Colonic mucosa (tissue), 4 donors: Measurements from ENCODE around the gene MFSD6L. TPM values are rescaled to one million over a fixed set of nuclear protein-coding genes. Genes with fewer than 3 reads are reported as not detected.

ENCODE experiments used
- DNase-seq: peaks from one replicate; pipeline ENCODE4 v3.0.0-alpha.2; 2020
- H3K27ac ChIP-seq: fragments of 200-600 bp; one replicate; pipeline ENCODE4 v1.8.0; 2021
- H3K27me3 ChIP-seq: fragments of 200-600 bp; one replicate; pipeline ENCODE4 v1.8.0; 2021
- H3K36me3 ChIP-seq: fragments of 200-600 bp; one replicate; pipeline ENCODE4 v1.8.0; 2021
- H3K4me1 ChIP-seq: fragments of 200-600 bp; one replicate; pipeline ENCODE4 v1.8.0; 2021; ENCODE audit warnings: mild to moderate bottlenecking
- H3K4me3 ChIP-seq: fragments of 200-600 bp; one replicate; pipeline ENCODE4 v1.8.0; 2021
- H3K9ac ChIP-seq, 2 donors: one replicate each; pipeline ENCODE4 v1.7.0; 2013; ENCODE audit warnings: control low read depth in 2 of 2, low read depth in 2 of 2, low read length in 2 of 2
- H3K9me3 ChIP-seq: fragments of 200-600 bp; one replicate; pipeline ENCODE4 v1.8.0; 2021
- CTCF ChIP-seq: fragments of 200-600 bp; IDR thresholded peaks from one replicate; pipeline ENCODE4 v1.8.0; 2022; ENCODE audit warnings: antibody characterized with exemption, mild to moderate bottlenecking
- intact Hi-C: fragments of 100-400 bp; cut with DNase I; formaldehyde crosslinking; loops from one replicate; pipeline ENCODE4 v1.14.1; 2022
- total RNA-seq, 2 donors: library from RNA; stranded (reverse); fragmentation: NEBNext Ultra II Directional in 1 of 2; extraction: Animal tissue kit (Norgen Biotek cat#: 25700) in 1 of 2; gene quantifications; one replicate each; pipeline ENCODE4 v1.2.1, GENCODE V29; 2021
- donor health status: healthy.
- donor health status: DM: no; HTN: no; CAD: no.
- donor health status: DM: no; HTN: no; CAD: no.

The MFSD6L gene
- total RNA-seq, 2 donors from 2014 or later: 6.5 to 12.8 TPM

GRCh38 chr17:8822401-8823035 lies 23.4 kb upstream of the MFSD6L start:
- no peak for DNase-seq

GRCh38 chr17:8821446-8822105 lies 22.4 kb upstream of the MFSD6L start:
- Histone ChIP-seq H3K4me3 (no peak overlapping the region), H3K9ac (no peak overlapping the region), H3K27ac (no peak overlapping the region), H3K4me1 (no peaks in the 10 kb centered on the region), H3K27me3 (no peaks in the 10 kb centered on the region), H3K9me3 (no peaks in the 10 kb centered on the region), H3K36me3 (no peaks in the 10 kb centered on the region)
- intact Hi-C loops: no loop called here
- no peak for TF ChIP-seq CTCF
- DNase-seq: no peak

More at GRCh38 chr17:8822401-8823035, 23.4 kb upstream of the MFSD6L start:
- H3K4me3 ChIP-seq: no peak overlapping the region
- no peak for TF ChIP-seq CTCF
- H3K27ac ChIP-seq: no peak overlapping the region
- intact Hi-C loops: no loop called here
- H3K9ac ChIP-seq: no peak overlapping the region
- H3K4me1 ChIP-seq: no peaks in the 10 kb centered on the region
- no peaks in the 10 kb centered on the region for H3K9me3 ChIP-seq
- no peaks in the 10 kb centered on the region for H3K36me3 ChIP-seq
- no peaks in the 10 kb centered on the region for H3K27me3 ChIP-seq

GRCh38 chr17:8820311-8821010 lies 21.3 kb upstream of the MFSD6L start:
- no peak for TF ChIP-seq CTCF
- no peak for DNase-seq
- Histone ChIP-seq H3K36me3 (no peaks in the 10 kb centered on the region), H3K27me3 (no peaks in the 10 kb centered on the region), H3K4me1 (no peaks in the 10 kb centered on the region), H3K4me3 (no peak overlapping the region), H3K27ac (no peak overlapping the region), H3K9ac (no peak overlapping the region), H3K9me3 (no peaks in the 10 kb centered on the region)
- intact Hi-C loops: no loop called here

- no peak overlapping the region for H3K9ac ChIP-seq
- no peak overlapping the region for H3K4me3 ChIP-seq
- no peak for TF ChIP-seq CTCF
- H3K36me3 ChIP-seq: no peaks in the 10 kb centered on the region
- intact Hi-C loops: no loop called here
- no peaks in the 10 kb centered on the region for H3K4me1 ChIP-seq
- no peaks in the 10 kb centered on the region for H3K9me3 ChIP-seq
- H3K27ac ChIP-seq: no peak overlapping the region
- H3K27me3 ChIP-seq: no peaks in the 10 kb centered on the region
- no peak for DNase-seq
These were observed 19.6 kb upstream of the MFSD6L start for GRCh38 chr17:8818654-8819330.

- Histone ChIP-seq H3K36me3 (no peaks in the 10 kb centered on the region), H3K9ac (no peak overlapping the region), H3K4me3 (no peak overlapping the region), H3K27ac (no peak overlapping the region), H3K4me1 (no peaks in the 10 kb centered on the region), H3K9me3 (no peaks in the 10 kb centered on the region), H3K27me3 (no peaks in the 10 kb centered on the region)
- intact Hi-C loops: no loop called here
- no peak for DNase-seq
- TF ChIP-seq CTCF: no peak
These were observed 18.9 kb upstream of the MFSD6L start for GRCh38 chr17:8818047-8818446.
